H1 (cell line): ENCODE data around the gene SLFN12. TPM values are rescaled to one million over a fixed set of nuclear protein-coding genes. Genes with fewer than 3 reads are reported as not detected.

Experiments used
- SAP30 ChIP-seq: fragments of 300-600 bp; sonication (generic); IDR thresholded peaks from 2 replicates; pipeline ENCODE4 v1.7.1; 2012; ENCODE audit warnings: low read length, moderate library complexity, mild to moderate bottlenecking, inconsistent platforms; ENCODE audit not compliant: insufficient read depth, insufficient replicate concordance
- polyA plus RNA-seq, 7 experiments: library from polyadenylated mRNA; depleted of rRNA in 3 of 7; stranded (reverse) in 5 of 7; unstranded in 2 of 7; fragments of >200 nt in 5 of 7; fragments of 200-250 nt in 2 of 7; gene quantifications; 1 replicate in 5 of 7; 2 replicates in 1 of 7; 4 replicates in 1 of 7; pipeline versions ENCODE4 v1.2.1 to v1.2.3, GENCODE V29; 2011 to 2013; ENCODE audit warnings: missing spikeins in 2 of 7, mixed read lengths in 2 of 7
- total RNA-seq: library from RNA; stranded (reverse); fragmentation: NEBNext Ultra II Directional; extraction: Animal tissue kit (Norgen Biotek cat#: 25700); gene quantifications from 2 replicates; pipeline ENCODE4 v1.2.1, GENCODE V29; 2021

The SLFN12 gene
- total and polyA plus RNA-seq, 2 of the 8 experiments (the other 6 are each of a cell fraction or from before 2014, with no cell fraction given): 1.6 to 10.7 TPM

- TF ChIP-seq SAP30: no peak
- TF ChIP-seq, all 59 proteins: peak for 0
Measured at GRCh38 chr17:35372846-35373533, 59.3 kb downstream of the SLFN12 start (continued).
